ENCODE measurements around the gene FRAS1.
"Not testable (repeated sequence)": the region's sequence is repeated elsewhere in the genome, so short reads cannot be mapped to it uniquely, and the experiment has no call there.

FRAS1 gene

DNA sequence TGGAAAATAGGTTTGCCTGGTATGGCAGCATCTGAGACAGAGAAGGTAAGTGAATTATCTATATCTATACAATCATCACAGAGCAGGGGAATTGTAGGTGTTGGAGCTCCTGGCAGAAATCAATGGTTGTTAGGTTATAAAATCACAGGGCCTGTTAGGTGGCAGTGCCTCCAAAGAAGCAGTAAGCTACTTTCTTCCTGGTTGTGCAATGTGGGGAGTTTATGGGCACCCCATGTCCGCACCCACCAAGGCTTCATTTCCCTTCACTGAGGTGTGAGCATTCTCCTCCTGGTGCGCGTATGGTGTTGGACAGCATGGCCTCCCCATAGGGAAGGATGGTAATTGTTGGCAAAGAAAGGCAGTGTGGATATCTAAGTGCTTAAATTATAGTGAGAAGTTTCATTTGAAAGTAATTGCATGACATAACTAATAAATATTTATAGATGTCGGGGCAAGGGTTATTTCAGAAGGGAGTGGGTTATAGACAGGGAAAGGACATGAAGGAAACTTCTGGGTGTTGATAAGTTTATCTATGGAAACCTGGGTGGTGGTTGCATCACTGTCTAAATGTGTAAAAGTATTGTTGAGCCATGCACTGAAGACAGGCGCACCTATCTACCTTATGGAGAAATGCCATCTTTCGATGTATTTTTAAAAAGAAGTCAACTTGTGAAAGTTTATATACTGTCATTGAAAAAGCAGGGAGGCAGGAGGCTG, 153.7 kb downstream of the FRAS1 start:
- DNase-seq (ENCODE audit: low read depth in 2 of 2) = no peak

DNA sequence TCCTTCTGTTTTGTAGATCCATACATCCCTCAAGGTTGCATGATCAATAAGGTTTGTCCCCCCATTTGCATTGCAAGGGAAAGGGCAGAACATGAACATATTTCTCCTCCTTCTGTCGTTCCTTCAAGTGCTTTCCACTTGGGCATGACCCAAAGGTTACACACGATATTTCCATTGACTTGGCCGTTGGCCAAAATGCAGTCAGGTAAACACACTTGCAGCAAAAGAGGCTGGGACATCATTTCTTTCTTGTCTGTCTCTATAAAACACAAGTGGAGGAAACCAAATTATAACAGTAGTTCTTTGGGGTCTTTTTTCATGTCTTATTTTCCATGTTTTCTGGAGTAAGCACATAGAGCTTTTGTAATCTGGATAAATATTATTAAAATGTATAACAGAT, 156.1 kb downstream of the FRAS1 start:
- no peak for DNase-seq (ENCODE audit: low read depth in 2 of 2)

DNA sequence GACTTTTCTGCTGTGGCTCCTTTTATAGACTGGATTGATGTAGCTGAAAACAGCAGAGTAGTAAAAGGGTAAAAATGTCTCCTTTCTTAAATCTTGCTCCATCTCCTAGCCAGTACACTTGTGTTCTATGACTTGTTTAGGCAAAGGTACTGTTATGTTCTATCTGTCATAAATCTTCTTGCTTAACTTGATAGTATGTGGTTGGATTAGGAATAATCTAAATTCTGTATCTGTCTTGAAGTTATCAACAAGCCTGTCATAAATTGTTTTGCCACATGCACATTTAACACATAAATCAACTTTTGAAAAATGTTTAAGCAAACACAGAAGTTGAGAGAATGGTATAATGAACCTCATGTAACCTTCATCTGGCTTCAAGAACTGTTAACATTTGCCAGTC, 157.0 kb downstream of the FRAS1 start:
- DNase-seq (ENCODE audit: low read depth in 2 of 2) = no peak

DNA sequence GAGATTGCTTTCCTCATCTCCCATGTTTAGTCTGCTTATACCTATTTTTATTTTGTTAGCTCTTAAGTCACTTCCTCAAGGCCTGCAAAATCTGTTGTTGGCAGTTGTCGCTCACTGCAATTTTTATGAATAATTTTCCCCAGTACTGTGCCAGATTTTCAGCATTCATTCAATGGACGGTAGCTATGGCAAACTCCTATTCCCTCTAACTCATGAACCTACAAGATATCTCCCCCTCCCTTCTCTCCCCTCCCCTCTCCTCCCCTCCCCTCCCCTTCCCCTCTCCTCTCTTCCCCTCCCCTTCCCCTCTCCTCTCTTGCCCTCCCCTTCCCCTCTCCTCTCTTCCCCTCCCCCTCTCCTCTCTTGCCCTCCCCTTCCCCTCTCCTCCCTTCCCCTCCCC, 160.4 kb downstream of the FRAS1 start:
- no peak for DNase-seq (ENCODE audit: low read depth in 2 of 2)

DNA sequence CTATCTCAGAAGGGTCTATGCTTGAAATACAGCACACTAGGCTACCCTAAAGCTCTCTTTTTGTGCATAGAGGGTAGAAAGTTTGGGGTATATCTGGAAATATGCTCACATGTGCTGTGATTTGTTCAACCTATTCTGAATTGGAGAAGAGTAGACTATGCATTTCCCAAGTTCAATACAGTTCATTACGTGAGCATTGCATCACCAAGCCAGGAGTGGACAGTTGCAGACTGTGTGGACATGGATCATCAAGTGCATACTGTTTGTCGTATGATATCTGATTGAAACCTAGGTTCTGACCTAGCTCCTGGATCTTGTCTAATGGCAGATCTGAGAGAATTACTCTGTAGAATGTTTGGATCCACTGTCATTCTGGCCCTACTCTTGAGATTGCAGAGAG, 161.1 kb downstream of the FRAS1 start:
- no peak for DNase-seq (ENCODE audit: low read depth in 2 of 2)

DNA sequence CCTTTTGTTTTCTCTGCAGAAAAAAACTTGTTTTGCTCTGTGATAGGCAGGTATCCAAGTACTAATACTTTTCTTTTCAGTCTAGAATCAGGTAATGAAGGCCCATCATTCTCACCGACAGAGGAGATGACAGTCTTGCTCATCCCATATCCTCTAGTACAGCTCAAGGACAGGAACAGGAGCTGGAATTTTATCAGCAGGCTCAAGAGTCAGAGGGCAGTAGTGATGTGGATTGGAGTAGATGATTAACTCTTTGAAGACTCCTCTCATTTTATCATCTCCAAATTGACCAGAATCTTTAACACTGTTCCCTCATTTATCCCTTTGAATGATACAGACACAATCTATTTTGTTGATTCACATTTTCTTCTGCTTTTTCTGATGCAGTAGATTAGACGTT, 162.7 kb downstream of the FRAS1 start:
- DNase-seq (ENCODE audit: low read depth in 2 of 2) = no peak

DNA sequence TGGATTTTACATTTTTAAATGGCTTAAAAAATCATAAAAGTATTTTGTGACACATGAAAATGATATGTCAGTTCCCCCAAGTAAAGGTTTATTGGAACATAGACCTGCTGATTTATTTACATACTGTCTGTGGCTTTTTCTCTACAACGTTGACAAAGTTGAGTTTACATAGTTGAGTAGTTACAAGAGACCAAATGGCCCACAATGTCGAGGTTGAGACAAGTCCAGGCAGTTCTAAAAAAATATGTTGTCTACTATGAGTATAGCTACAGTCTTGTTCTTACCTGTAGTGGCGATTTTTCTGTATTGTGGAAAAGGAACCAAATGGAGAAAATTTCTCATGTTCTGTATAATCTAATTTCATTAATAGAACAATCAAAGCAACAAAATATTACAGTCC, 163.2 kb downstream of the FRAS1 start:
- no peak for DNase-seq (ENCODE audit: low read depth in 2 of 2)

DNA sequence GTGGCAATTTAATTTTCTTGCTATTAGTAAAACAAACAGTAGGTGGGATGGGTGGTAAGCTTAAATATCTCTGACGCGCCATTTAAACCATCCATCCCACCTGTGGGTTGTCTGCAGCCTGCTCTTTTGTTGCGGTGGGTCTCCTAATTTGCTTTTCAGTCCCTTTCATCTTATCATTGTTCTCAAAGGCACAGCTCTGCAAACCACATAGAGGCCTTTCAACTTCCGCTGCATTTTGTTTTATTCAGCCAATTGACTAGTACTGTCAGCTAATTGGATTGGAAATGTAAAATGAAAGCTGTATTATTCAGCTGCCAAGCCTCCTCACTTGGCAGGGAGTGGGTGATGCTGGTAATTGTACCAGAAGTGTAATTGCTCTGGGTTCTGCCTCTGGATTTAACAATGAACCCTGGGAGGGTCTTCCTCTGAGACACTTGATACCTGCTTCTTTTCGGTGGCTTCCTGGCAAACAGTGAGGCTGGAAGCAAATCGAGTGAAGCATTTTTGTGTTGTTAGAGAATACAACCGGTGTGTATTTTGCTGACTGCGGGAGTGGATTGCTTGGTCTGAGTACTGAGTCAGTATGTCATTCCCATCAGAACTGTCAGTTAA, 165.6 kb downstream of the FRAS1 start:
- no peak for DNase-seq (ENCODE audit: low read depth in 2 of 2)

DNA sequence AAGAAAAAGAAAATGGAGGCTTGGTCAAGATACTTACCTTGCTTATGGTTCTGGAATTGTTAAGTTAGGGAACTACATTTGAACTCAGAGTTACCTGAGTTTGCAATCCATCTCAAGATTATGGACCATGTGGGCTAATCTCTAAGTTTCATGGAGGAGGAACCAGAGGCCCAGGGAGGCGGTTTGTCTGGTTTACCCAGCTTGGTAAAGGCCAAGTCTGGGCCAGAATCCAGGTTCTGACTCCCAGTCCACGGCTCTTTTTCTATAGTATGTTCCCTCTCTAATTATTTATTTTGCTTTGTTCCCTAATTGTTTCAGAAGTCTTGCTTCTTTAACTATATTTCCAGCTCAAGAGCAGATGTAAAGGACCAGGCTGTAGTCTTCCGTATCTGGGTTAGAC, 168.1 kb downstream of the FRAS1 start:
- DNase-seq (ENCODE audit: low read depth in 2 of 2) = no peak

DNA sequence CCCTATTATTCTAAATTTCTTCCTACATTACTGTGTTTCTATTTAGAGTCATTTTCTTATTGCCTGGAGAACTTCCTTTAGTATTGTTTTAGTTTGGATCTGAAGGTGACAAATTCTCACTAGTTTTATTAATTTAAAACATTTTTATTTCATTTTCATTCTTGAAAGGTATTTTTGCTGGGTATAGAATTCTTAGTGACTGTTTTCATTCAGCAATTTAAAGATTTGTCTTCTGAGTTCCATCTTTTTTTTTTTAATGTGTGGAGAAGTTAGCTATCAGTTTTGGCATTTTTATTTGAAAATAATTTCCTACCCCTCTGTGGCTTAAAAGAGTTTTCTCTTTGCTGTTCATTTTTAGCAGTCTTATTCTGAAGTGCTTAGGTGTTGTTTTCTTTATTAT, 169.2 kb downstream of the FRAS1 start:
- no peak for DNase-seq (ENCODE audit: low read depth in 2 of 2)

DNA sequence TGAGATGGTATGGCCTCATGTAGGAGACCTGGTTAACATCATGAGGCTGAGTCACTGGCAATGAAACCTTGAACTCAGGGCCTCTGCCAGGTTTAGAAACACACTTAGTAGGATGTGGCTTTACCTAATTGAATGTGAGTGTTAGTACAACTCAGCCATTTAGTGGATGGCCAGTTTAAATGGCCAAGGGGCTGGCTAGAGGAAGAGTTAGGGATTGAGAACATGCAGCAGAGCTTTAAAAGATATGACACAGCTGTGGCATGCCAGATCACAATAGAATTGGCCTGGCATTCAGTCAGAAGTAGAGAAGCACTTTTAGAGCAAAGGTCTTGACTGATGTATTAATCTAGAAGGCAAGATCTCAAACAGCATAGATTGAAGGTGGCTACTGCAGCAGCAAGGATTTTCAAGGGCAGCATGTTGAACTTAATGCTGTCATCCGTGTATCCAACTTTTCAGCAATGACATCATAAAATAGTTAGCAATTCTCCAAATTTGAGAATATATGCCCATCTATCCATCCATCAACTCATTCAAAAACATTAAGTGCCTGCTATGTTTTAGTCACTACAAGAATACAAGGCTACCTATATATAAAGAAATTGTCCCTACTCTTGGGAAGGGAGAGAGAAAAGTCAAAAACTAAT, 170.4 kb downstream of the FRAS1 start:
- no peak for DNase-seq (ENCODE audit: low read depth in 2 of 2)

DNA sequence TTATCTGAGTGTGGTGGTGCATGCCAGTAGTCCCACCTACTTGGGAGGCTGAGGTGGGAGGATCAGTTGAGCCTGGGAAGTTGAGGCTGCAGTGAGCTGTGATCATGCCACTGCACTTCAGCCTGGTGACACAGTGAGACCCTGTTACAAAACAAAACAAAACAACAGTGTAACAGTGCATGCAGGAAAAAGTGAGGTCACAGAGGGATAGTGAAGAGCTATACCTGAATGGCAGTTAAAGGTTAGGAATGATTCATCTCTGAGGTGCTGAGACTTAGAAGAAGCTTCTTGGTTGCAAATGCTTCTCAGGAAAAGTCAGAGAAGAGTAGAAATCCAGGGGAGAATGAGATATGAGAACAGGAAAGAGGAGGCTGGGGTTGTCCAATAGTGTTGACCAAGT, 178.7 kb downstream of the FRAS1 start:
- DNase-seq (ENCODE audit: low read depth in 2 of 2) = no peak

DNA sequence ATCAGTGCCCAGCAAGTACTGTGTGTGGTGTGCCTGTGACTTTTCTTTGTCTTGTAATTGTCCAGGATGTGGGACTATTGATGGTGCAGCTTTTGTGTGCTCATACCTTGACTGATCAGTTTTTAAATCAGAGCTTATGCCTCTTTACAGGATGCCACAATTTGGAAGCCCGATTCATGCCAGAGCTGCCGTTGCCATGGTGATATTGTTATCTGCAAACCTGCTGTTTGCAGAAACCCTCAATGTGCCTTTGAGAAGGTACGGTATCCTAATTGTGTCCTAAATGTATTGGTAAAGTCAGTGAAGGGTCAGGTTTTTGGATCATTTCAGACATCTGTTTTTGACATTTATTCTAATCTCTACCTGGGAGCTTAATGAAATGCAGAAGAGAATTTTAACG, 180.2 kb downstream of the FRAS1 start:
- DNase-seq (ENCODE audit: low read depth in 2 of 2) = no peak

DNA sequence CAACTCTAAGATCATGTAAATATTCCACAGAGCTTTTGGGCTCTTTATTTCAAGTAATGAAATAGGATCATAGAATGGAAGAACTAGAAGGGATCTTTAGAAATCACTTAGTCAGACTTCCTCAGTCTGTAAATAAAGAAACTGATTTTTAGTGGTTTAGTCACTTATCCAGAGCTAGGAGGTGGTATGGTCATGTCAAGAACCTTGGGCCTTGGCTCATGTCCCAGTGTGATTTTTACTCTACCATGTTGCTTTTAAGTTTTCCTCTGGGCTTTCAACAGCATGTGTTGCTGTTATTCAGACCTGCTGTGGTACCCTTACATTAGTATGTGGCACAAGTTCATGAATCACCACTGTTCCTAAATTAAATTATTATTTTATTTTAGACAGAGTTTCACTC, 184.9 kb downstream of the FRAS1 start:
- no peak for DNase-seq (ENCODE audit: low read depth in 2 of 2)

DNA sequence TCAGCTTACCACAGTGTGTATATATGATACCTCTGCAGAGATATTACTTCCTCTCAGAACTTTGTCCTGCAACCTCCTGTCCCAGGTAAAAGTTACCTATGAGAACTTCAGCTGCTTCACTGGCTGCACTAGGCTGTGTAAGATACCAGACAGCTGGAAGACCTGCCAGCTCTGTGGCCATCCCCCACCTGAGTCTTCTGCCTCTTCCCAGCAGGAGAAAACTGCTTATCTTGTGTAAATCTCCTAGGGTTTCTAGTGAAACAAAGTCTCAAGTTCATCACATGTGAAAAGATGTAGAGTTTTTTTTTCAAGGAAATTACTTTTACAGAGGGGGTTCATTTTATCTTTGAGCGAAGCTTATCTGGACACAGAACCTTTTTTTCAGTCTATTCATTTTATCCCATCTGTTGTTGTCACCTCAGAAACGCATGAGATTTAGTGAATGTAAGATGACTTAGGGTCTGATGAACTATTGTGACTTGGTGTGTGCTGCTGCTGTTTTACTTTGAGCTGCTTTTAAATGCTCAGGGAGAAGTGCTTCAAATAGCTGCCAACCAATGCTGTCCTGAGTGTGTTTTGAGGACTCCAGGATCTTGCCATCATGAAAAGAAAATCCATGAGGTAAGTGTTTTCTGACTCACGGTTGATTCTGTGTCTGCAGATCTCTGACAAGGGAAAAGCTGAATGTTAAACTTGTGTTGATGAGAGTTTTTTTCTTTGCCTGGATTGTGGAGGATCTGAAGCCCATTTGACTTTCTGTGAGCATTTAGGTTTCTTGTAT, 187.8 kb downstream of the FRAS1 start:
- DNase-seq (ENCODE audit: low read depth in 2 of 2) = no peak

DNA sequence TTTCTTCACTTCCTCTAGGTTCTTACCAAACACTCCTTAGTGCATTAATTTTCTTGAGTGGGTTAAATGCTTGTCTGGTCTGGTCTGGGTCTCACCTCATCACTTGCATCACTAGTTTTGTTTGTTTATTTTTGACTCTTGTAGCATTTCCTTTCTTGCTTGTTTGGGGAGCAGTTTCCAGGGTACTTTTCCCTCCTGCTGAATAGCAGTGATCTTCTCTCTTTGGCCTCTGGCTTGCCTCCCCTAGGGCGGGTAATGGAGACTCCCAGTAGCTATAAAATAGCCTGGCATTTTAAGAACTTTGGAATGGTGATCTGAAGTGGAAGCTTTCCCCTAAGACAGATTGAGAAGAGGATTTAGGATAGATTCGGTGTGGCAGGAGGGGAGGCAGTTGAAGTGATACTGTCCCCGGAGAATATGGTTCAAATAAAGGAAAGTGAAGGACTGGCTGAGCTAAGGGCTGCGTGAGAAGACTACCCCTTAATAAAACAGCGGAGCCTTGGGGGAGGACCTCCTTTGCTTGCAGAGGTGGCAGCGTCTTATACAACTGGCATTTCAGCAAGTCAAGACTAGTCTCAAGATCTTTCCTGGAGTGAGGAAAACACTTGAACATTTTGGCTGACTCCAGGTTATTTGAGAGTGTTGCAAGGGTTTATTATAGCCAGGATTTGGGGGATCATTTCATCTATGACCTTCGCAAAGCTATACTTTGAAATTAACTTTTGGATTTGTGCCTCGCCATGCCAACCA, 190.6 kb downstream of the FRAS1 start:
- no peak for DNase-seq (ENCODE audit: low read depth in 2 of 2)

DNA sequence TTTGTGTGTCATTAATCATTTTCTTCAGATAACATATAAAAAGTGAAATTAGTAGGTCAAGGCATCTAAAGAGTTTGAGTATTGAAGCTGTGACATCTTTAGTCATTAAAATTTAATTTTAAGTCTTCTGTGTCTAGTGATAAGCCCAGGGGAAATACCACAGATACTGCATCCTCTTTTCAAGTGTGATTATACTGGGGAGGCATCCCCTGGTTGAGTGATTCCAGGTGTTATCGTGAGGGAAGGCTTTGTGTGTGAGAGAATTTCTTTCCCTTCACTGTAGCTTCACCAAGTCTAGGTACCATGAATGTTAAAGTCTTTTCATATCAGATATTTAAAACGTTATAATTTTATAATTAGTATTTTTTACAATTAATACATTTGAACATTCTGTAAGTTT, 193.4 kb downstream of the FRAS1 start:
- no peak for DNase-seq (ENCODE audit: low read depth in 2 of 2)

DNA sequence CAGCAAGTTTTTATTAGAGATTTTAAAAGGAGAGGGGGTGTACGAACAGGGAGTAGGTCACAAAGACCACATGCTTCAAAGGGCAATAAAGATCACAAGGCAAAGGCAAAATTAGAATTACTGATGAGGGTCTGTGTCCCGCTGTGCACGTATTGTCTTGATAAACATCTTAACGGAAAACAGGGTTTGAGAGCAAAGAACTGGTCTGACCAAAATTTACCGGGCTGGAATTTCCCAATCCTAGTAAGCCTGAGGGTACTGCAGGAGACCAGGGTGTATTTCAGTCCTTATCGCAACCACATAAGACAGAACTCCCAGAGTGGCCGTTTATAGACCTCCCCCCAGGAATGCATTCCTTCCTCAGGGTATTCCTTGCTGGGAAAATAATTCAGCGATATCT, 195.7 kb downstream of the FRAS1 start:
- not testable (repeated sequence) for DNase-seq (ENCODE audit: low read depth in 2 of 2)

DNA sequence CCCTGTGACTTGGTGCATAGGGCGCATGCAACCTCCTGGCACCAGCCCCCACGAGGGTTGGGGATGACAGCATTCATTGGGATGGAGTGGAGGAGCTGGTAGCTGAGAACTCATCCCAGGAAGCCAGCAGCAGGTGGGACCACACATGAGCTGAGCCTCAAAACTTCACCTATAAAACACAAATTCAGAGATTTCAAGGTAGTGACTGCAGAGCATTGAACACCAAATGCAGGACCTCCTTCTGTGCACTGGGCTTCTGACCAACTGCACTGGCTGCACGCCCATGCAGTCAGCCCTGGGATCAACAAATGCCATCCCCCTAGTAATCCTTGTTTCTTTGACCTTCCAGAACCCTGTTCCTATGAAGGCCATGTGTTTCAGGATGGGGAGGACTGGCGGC, 197.8 kb downstream of the FRAS1 start:
- no peak for DNase-seq (ENCODE audit: low read depth in 2 of 2)

DNA sequence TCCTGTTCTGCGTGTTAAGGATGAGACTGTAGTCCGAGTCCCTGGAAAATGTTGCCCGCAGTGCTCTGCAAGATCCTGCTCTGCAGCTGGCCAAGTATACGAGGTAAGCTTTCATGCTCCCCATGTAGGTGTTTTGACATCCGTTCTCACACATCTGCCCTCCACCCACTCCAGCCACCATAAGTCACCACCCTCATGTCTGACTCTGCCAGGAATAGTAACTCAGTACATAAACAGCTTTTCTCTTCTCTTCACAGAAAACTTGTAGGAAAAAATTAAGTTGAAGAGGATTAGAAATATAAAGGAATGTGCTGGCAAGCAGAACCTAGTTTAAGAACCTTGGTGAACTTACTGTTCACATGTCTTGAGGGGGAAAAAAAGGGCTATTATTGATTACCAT, 207.9 kb downstream of the FRAS1 start:
- no peak for DNase-seq (ENCODE audit: low read depth in 2 of 2)

DNA sequence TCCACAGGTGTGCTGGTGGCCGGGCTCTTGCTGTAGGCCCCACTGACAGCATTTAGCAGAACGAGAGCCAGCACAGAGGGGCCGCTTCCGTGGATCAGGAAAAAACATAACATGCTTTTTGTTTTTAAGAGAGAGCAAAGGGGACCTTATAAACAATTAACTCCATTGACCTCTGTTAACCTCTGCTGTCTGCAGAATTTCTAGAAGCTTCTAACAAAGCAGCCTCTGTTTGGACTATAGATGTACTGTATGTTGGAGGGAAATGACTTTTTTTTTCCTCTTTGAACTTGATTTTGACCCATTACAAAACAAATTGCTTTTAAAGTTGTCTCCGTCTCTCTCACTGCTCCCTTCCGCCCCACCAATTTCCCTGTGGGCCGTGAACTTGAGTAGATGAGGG, 210.7 kb downstream of the FRAS1 start:
- DNase-seq (ENCODE audit: low read depth in 2 of 2) = no peak

DNA sequence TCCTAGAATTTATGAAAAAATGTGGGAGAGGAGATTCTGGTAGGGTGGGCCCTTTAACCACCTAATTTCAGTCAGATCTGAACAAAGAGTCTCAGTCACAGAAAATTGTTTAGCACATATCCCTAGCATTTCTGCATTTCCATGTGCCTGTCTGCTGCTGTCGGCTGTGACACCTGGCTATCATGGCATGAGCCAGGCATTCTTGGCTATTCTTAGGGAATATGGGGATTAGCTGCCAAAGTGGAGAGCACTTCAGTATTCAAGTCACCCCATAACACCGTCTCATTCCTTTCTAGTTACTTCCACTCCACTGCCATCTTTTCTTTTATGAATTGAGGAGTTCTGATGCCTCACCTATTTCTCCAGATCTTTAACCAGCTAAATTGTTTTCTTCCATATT, 211.5 kb downstream of the FRAS1 start:
- no peak for DNase-seq (ENCODE audit: low read depth in 2 of 2)

All from stimulated activated CD8-positive, alpha-beta memory T cell treated with anti-CD3 and anti-CD28 coated beads, Interleukin-2, amount 100 ng/mL, for 48 hours (primary cell).